H1 (cell line): ENCODE results near the gene MRPS18B. TPM values are rescaled to one million over a fixed set of nuclear protein-coding genes. Genes with fewer than 3 reads are reported as not detected.
"Not testable (repeated sequence)": the region's sequence is repeated elsewhere in the genome, so short reads cannot be mapped to it uniquely, and the experiment has no call there.

Experiments used
- CTCF ChIA-PET: fragments of 300-600 bp; sonication (Branson Sonifier 250); formaldehyde crosslinking; loops from one replicate; lab custom pipeline; 2021; ENCODE audit not compliant: partially characterized antibody; lab: Charles Lee
- POLR2A ChIA-PET: fragments of 300-600 bp; sonication (Branson Sonifier 250); formaldehyde crosslinking; loops from one replicate; lab custom pipeline; 2021; ENCODE audit warnings: inconsistent platforms; ENCODE audit not compliant: partially characterized antibody; lab: Charles Lee
- DNase-seq, 2 experiments: peaks; one replicate each; pipeline versions ENCODE4 v3.0.0 to v3.0.0-alpha.2; 2010 to 2022; ENCODE audit warnings: low spot score in 2 of 2, low read depth in 1 of 2, mixed read lengths in 1 of 2
- FAIRE-seq: peaks from 2 replicates; lab custom pipeline; 2011; peaks lifted over from hg19 to GRCh38; lab: Jason Lieb, UNC
- H2AFZ ChIP-seq: 2 replicates; pipeline ENCODE4 v1.8.1; 2012; ENCODE audit warnings: low read length, inconsistent platforms
- H2AK5ac ChIP-seq: 2 replicates; pipeline ENCODE4 v1.6.1; 2013; ENCODE audit warnings: low read depth, low read length
- H2BK120ac ChIP-seq: replicated peaks from 2 replicates; pipeline ENCODE3; 2013; ENCODE audit warnings: low read depth, low read length, inconsistent platforms
- H2BK12ac ChIP-seq: 2 replicates; pipeline ENCODE4 v1.6.1; 2013; ENCODE audit warnings: low read depth, low read length
- H2BK15ac ChIP-seq: 2 replicates; pipeline ENCODE4 v1.6.1; 2013; ENCODE audit warnings: low read length
- H2BK20ac ChIP-seq: 2 replicates; pipeline ENCODE4 v1.6.1; 2013; ENCODE audit warnings: low read length
- H2BK5ac ChIP-seq: 2 replicates; pipeline ENCODE4 v1.6.1; 2013; ENCODE audit warnings: low read depth, low read length
- H3K14ac ChIP-seq: 2 replicates; pipeline ENCODE4 v1.6.1; 2013; ENCODE audit warnings: inconsistent platforms; ENCODE audit not compliant: insufficient read length
- H3K18ac ChIP-seq: 2 replicates; pipeline ENCODE4 v1.6.1; 2013; ENCODE audit warnings: low read length; ENCODE audit errors: extremely low read depth
- H3K23ac ChIP-seq: 2 replicates; pipeline ENCODE4 v1.6.1; 2013; ENCODE audit warnings: inconsistent platforms; ENCODE audit not compliant: insufficient read length
- H3K23me2 ChIP-seq: 2 replicates; pipeline ENCODE4 v1.6.1; 2013; ENCODE audit warnings: low read depth, low read length
- H3K27ac ChIP-seq: 2 replicates; pipeline ENCODE4 v1.6.1; 2011; ENCODE audit warnings: low read depth, low read length, inconsistent platforms
- H3K27me3 ChIP-seq, 4 experiments: replicated peaks in 1 of 4; 1 replicate in 1 of 4; 2 replicates in 3 of 4; pipeline versions ENCODE4 v1.6.1 to v1.8.1; 2011 to 2013; ENCODE audit warnings: low read length in 3 of 4, mild to moderate bottlenecking in 3 of 4, inconsistent platforms in 2 of 4, mixed read lengths in 2 of 4, moderate library complexity in 1 of 4; ENCODE audit not compliant: control insufficient read depth in 3 of 4, insufficient read depth in 3 of 4; ENCODE audit errors: extremely low read depth in 1 of 4
- H3K36me3 ChIP-seq, 4 experiments: 2 replicates each; pipeline versions ENCODE4 v1.6.1 to v1.8.1; 2011 to 2013; ENCODE audit warnings: mild to moderate bottlenecking in 4 of 4, low read length in 3 of 4, moderate library complexity in 2 of 4, control low read depth in 1 of 4, inconsistent platforms in 1 of 4; ENCODE audit not compliant: insufficient read depth in 4 of 4, control insufficient read depth in 2 of 4
- H3K4ac ChIP-seq: replicated peaks from 2 replicates; pipeline ENCODE3; 2013; ENCODE audit warnings: low read length, low read depth, mixed read lengths, inconsistent platforms; ENCODE audit not compliant: insufficient read length
- H3K4me1 ChIP-seq, 4 experiments: replicated peaks in 1 of 4; 1 replicate in 1 of 4; 2 replicates in 3 of 4; pipeline versions ENCODE4 v1.6.1 to v1.8.1; 2011 to 2013; ENCODE audit warnings: low read length in 3 of 4, inconsistent platforms in 2 of 4, mixed read lengths in 1 of 4; ENCODE audit not compliant: insufficient read depth in 4 of 4, control insufficient read depth in 3 of 4
- H3K4me2 ChIP-seq, 2 experiments: 2 replicates each; pipeline versions ENCODE4 v1.6.1 to v1.8.1; 2011 to 2013; ENCODE audit warnings: low read depth in 2 of 2, low read length in 2 of 2, control low read depth in 1 of 2, inconsistent platforms in 1 of 2, mild to moderate bottlenecking in 1 of 2; ENCODE audit not compliant: insufficient read depth in 1 of 2
- H3K4me3 ChIP-seq, 4 experiments: fragments of 200-600, 300-600 bp in 1 of 4; sonication (generic), shearing (Covaris generic), sonication (Bioruptor Twin) in 1 of 4; 2 replicates each; pipeline versions ENCODE4 v1.5.1 to v1.8.1; 2011 to 2016; ENCODE audit warnings: low read length in 4 of 4, low read depth in 3 of 4, control low read depth in 2 of 4, inconsistent platforms in 2 of 4, mild to moderate bottlenecking in 2 of 4, mixed read lengths in 1 of 4, moderate library complexity in 1 of 4; ENCODE audit not compliant: insufficient read depth in 2 of 4; ENCODE audit errors: extremely low read depth in 1 of 4
- H3K56ac ChIP-seq: replicated peaks from 2 replicates; pipeline ENCODE3; 2013; ENCODE audit warnings: low read depth, mild to moderate bottlenecking, mixed read lengths, low read length, inconsistent platforms; ENCODE audit not compliant: insufficient read length
- H3K79me1 ChIP-seq: 2 replicates; pipeline ENCODE4 v1.6.1; 2013; ENCODE audit warnings: low read depth, low read length, control low read depth
- H3K79me2 ChIP-seq, 2 experiments: 2 replicates each; pipeline versions ENCODE4 v1.6.1 to v1.8.1; 2012 to 2013; ENCODE audit warnings: low read length in 2 of 2, mild to moderate bottlenecking in 2 of 2, inconsistent platforms in 1 of 2; ENCODE audit not compliant: insufficient read depth in 2 of 2, control insufficient read depth in 1 of 2
- H3K9ac ChIP-seq, 4 experiments: replicated peaks in 1 of 4; 1 replicate in 1 of 4; 2 replicates in 3 of 4; pipeline versions ENCODE4 v1.6.1 to v1.8.1; 2011 to 2013; ENCODE audit warnings: low read depth in 3 of 4, low read length in 3 of 4, control low read depth in 2 of 4, mild to moderate bottlenecking in 2 of 4, moderate library complexity in 2 of 4, inconsistent platforms in 1 of 4; ENCODE audit errors: extremely low read depth in 1 of 4
- H3K9me3 ChIP-seq, 2 experiments: 2 replicates each; pipeline versions ENCODE4 v1.6.1 to v1.8.1; 2012 to 2013; ENCODE audit warnings: mild to moderate bottlenecking in 2 of 2, moderate library complexity in 2 of 2, control low read depth in 1 of 2, inconsistent platforms in 1 of 2, low read depth in 1 of 2, low read length in 1 of 2, mixed read lengths in 1 of 2; ENCODE audit not compliant: insufficient read depth in 2 of 2
- H4K20me1 ChIP-seq, 2 experiments: replicated peaks in 1 of 2; 2 replicates each; pipeline versions ENCODE3 to v1.8.1; 2011 to 2013; ENCODE audit warnings: inconsistent platforms in 2 of 2, low read length in 2 of 2, mild to moderate bottlenecking in 1 of 2; ENCODE audit not compliant: insufficient read depth in 2 of 2, control insufficient read depth in 1 of 2
- H4K5ac ChIP-seq: 2 replicates; pipeline ENCODE4 v1.6.1; 2013; ENCODE audit warnings: low read length, low read depth, mixed read lengths, inconsistent platforms; ENCODE audit not compliant: insufficient read length
- H4K8ac ChIP-seq: 2 replicates; pipeline ENCODE4 v1.8.0; 2013; ENCODE audit warnings: mild to moderate bottlenecking, moderate library complexity, low read length, inconsistent platforms; ENCODE audit not compliant: insufficient read depth; ENCODE audit errors: extremely low read depth
- H4K91ac ChIP-seq: replicated peaks from 2 replicates; pipeline ENCODE3; 2013; ENCODE audit warnings: low read length, mixed read lengths, inconsistent platforms; ENCODE audit not compliant: insufficient read length
- CREB1 ChIP-seq: IDR thresholded peaks from 2 replicates; pipeline ENCODE4 v1.6.1; 2012; ENCODE audit warnings: inconsistent platforms
- CTCF ChIP-seq, 3 experiments: IDR thresholded peaks; 1 replicate in 2 of 3; 2 replicates in 1 of 3; pipeline versions ENCODE4 v1.5.1 to v1.6.1; 2011; ENCODE audit warnings: low read length in 3 of 3, mild to moderate bottlenecking in 3 of 3, inconsistent platforms in 2 of 3, low read depth in 1 of 3, moderate library complexity in 1 of 3; ENCODE audit not compliant: insufficient read depth in 1 of 3; ENCODE audit errors: control extremely low read depth in 1 of 3
- EGR1 ChIP-seq: IDR thresholded peaks from 2 replicates; pipeline ENCODE4 v1.6.1; 2011; ENCODE audit warnings: low read depth, low read length, borderline replicate concordance
- POLR2A ChIP-seq, 2 experiments: IDR thresholded peaks; 1 replicate in 1 of 2; 2 replicates in 1 of 2; pipeline ENCODE4 v1.6.1; 2011; ENCODE audit warnings: low read depth in 2 of 2, low read length in 2 of 2, mild to moderate bottlenecking in 2 of 2; ENCODE audit errors: control extremely low read depth in 1 of 2
- POLR2AphosphoS5 ChIP-seq: IDR thresholded peaks from 2 replicates; pipeline ENCODE4 v1.6.1; 2011; ENCODE audit warnings: low read depth, low read length
- RAD21 ChIP-seq, 2 experiments: IDR thresholded peaks in 1 of 2; conservative IDR thresholded peaks in 1 of 2; 2 replicates each; pipeline ENCODE4 v1.6.1; 2011; ENCODE audit warnings: low read depth in 2 of 2, low read length in 2 of 2, improper control_type of control experiment in 1 of 2, inconsistent platforms in 1 of 2, mild to moderate bottlenecking in 1 of 2, moderate library complexity in 1 of 2
- WGBS, 2 experiments: shearing (Covaris generic) in 1 of 2; methylation state at CpG; one replicate each; pipeline versions ENCODE4 v1.1.6 to v1.1.7; 2013 to 2015; ENCODE audit warnings: low lambda C conversion rate in 2 of 2, mixed read lengths in 2 of 2, inconsistent platforms in 1 of 2, low coverage in 1 of 2, missing lambda C conversion rate in 1 of 2; ENCODE audit not compliant: insufficient replicate concordance in 2 of 2, insufficient coverage in 1 of 2, insufficient read length in 1 of 2; ENCODE audit errors: extremely low coverage in 1 of 2, missing lambda C conversion rate in 1 of 2; 5-methylcytosine and 5-hydroxymethylcytosine counted together
- polyA plus RNA-seq, 7 experiments: library from polyadenylated mRNA; depleted of rRNA in 3 of 7; stranded (reverse) in 5 of 7; unstranded in 2 of 7; fragments of >200 nt in 5 of 7; fragments of 200-250 nt in 2 of 7; gene quantifications; 1 replicate in 5 of 7; 2 replicates in 1 of 7; 4 replicates in 1 of 7; pipeline versions ENCODE4 v1.2.1 to v1.2.3, GENCODE V29; 2011 to 2013; ENCODE audit warnings: missing spikeins in 2 of 7, mixed read lengths in 2 of 7
- total RNA-seq: library from RNA; stranded (reverse); fragmentation: NEBNext Ultra II Directional; extraction: Animal tissue kit (Norgen Biotek cat#: 25700); gene quantifications from 2 replicates; pipeline ENCODE4 v1.2.1, GENCODE V29; 2021

MRPS18B gene
- total and polyA plus RNA-seq, 2 of the 8 experiments (the other 6 are each of a cell fraction or from before 2014, with no cell fraction given): 57.8 to 83.3 TPM

DNA sequence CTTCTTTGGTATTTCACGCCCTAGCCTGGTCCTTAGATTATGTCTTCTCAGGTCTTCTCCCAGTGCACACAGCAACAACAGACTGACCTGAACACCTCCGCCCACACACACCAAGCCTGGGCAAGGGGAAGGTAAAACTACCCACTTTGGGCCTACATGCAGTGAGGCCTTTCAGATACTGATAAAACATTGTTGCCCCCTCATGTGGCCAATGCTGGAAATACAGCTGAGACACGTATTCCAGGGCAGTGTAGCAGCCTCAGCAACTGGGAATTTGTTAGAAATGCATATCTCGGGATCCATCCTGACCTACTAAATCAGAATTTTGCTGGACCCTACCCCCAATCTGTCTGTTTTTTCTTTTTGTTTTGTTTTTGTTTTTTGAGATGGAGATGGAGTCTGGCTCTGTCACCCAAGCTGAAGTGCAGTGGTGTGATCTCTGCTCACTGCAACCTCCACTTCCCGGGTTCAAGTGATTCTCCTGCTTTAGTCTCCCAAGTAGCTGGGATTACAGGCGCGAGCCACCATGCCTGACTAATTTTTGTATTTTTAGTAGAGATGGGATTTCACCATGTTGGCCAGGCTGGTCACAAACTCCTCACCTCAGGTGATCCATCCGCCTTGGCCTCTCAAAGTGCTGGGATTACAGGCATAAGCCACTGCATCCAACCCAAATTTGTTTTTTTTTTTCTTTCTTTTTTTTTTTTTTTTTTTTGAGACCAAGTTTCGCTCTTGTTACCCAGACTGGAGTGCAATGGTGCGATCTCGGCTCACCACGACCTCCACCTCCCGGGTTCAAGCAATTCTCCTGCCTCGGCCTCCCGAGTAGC is 20.1 kb upstream of the MRPS18B start:
- not testable (repeated sequence) for H2AFZ ChIP-seq, H4K91ac ChIP-seq, H3K23ac ChIP-seq, H2AK5ac ChIP-seq, H3K4ac ChIP-seq, H3K27ac ChIP-seq, H3K79me2 ChIP-seq, H3K27me3 ChIP-seq, H3K4me3 ChIP-seq, H2BK120ac ChIP-seq, H3K9me3 ChIP-seq, H2BK20ac ChIP-seq, H2BK5ac ChIP-seq, H3K4me2 ChIP-seq, H4K8ac ChIP-seq, H3K79me1 ChIP-seq, H2BK12ac ChIP-seq, H3K18ac ChIP-seq, H2BK15ac ChIP-seq, H3K56ac ChIP-seq, H3K4me1 ChIP-seq, H3K9ac ChIP-seq, H4K5ac ChIP-seq, H3K14ac ChIP-seq, H3K23me2 ChIP-seq
- TF ChIP-seq CTCF (IDR thresholded peaks at IDR 0.05; ENCODE audit: control extremely low read depth in 1 of 3, insufficient read depth in 1 of 3, low read depth in 1 of 3, low read length in 3 of 3) (peak; percentile 57 to 90 (median 67)), RAD21 (IDR thresholded peaks at IDR 0.05 in 1 of 2, conservative IDR thresholded peaks at IDR 0.05 in 1 of 2; ENCODE audit: low read depth in 2 of 2, low read length in 2 of 2) (peak; percentile 39 to 57; a peak in 3 of 4 replicates), CREB1 (peak; percentile 60), EGR1 (peak; percentile 69; the same call in 1 of the 2 replicates), POLR2A (IDR thresholded peaks at IDR 0.05; ENCODE audit: control extremely low read depth in 1 of 2, low read depth in 2 of 2, low read length in 2 of 2) (peak; percentile 56 to 79), POLR2AphosphoS5 (peak; percentile 82)
- ChIA-PET POLR2A (interaction anchor here (0.8 to 27.0 kb wide), 32 partner anchors 1 to 482 kb away, joined by 3 to 712 read pairs (median 5); partner anchors contain the start of genes ABCF1, ATAT1, C6orf136 and DHX16), CTCF (interaction anchor here (0.9 to 5.7 kb wide), 30 partner anchors 9 to 147 kb away, joined by 3 to 40 read pairs (median 4); partner anchors contain the start of gene ABCF1)
- WGBS, 2 experiments: 83% methylated on average over 11 of the region's 15 CpGs; no CpG with 5 or more reads in 1 of the 2 experiments
- FAIRE-seq (peak; percentile 87), DNase-seq (peak; percentile 39 to 95)
- H4K20me1 ChIP-seq: peaks cover 3 to 23% of the 10 kb centered on the region in 2 experiments
- H3K36me3 ChIP-seq: peaks cover 16 to 45% (median 30%) of the 10 kb centered on the region in 4 experiments
